T follicular helper cell (primary cell): Measurements from ENCODE around the gene RAPGEFL1.
"Not testable (repeated sequence)": the region's sequence is repeated elsewhere in the genome, so short reads cannot be mapped to it uniquely, and the experiment has no call there.

ENCODE experiments used
- DNase-seq: peaks from one replicate; pipeline ENCODE4 v3.0.0-alpha.2; 2020; ENCODE audit warnings: low read depth

The RAPGEFL1 gene

DNA sequence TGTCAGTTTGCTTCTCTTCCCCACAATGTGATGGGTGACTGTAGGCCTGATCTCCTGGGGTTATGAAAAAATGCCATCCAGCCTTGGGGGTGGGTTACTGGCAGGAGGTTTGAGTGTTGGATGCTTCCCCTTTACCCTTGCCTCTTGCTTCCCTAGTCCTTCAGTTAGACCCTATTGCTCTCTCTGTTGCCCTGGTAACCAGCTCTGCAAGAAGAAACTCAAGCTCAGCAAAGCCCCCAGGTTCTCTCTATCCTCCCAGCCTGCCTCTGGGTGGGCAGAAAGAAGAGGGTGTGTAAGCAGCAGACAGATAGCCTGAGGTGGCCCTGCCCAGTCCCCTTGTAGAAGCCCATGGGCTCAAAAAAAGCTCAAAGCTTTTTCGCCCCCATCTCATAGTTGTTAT is 2.8 kb upstream of the RAPGEFL1 start:
- no peak for DNase-seq

DNA sequence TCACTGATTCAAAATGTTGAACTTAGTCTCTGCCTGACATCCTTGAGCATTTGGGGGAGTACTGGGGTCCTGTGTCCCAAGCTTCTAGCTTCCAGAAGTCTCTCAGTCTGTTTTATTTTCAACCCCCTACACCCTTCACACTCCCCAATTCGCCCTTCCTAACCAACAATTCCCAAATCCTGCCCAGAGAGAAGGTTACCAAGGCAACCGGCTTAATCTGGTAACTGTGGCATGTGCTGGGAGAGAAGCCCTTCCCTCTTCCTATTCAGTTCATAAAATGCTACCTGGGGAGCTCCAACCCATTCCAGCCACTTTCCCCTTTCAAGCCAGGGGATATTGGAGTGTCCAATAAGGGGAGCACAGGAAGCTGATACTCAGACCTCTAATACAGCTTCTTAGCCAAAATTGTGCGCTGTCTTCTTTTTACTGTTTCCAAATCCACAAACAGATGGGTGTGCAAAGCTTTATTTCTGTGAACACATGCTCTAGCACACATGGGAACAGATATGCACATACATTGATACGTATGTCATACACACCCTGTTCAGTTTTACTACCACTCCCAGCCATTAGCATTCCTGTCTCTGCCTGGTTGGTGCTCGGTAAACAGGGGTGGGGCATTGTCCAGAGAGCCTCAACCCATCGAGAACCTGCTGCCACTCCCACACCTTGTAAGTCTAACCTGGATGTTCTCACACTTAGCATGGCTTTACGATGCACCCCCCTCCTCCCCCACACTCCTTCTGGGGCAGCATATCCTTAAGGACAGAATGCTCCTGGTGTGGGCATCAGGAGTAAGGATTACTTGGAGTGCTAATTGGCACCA is 1.1 kb upstream of the RAPGEFL1 start:
- no peak for DNase-seq

DNA sequence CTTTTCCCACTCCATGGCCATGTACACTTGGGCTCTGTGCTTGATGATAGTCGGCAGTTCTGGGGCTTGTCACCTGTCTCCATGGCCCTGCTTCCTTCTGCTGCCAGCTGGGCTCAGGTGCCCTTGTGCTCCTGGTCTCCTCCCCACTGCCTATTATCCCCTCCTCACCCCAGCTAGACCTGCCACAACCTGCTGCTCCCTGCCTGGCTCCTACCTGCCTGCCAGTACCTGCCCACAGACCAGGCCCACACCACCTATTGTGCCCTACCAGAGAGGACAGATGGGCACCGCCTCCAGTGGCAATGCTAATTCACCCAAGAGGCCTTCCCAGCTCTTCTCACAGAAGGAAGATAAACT is 538 bp upstream of the RAPGEFL1 start:
- no peak for DNase-seq

- no peak for DNase-seq
Measured at GRCh38 chr17:40178021-40178601, 841 bp downstream of the RAPGEFL1 start.

DNA sequence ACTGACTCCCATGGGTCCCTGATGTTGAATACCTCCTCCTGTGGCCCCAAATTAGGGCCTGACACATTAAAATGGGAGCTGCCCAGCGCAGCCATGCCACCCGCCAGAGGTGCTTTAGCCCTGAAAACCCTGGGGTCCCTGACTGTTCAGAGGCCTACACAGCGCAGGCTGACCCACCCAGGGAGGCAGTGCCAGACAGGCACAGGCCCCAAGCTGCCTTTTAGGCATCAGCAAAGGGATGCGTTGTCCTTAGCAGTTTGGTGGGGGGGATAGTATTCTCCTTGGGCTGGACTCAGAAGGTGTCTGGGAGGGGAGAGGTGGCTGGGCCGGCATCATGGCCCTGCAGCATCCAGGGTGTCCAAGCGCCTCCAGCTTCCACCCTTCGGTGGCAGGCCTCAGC is 1.4 kb downstream of the RAPGEFL1 start:
- DNase-seq: no peak

- DNase-seq: no peak
Measured at GRCh38 chr17:40179923-40180659, 2.8 kb downstream of the RAPGEFL1 start.

DNA sequence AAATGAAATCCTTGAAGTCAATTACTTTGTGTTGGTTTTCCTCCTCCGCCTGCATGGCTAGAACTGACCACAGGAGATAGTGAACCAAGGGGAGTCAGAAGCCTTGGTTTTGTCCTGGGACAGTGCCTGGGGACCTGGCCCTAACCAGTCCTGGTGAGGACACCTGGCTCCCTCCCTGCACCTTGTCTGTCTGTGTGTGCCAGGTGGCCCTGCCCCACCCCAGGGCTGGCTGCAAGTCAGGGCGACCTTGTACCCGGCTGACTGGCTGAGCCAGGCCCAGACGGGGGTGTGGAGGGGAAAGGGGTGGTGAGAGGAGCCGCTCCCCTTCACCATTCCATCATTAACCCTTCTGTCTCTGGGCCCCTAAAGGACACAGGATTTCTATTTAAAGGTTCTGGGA is 3.4 kb downstream of the RAPGEFL1 start:
- DNase-seq: no peak

DNA sequence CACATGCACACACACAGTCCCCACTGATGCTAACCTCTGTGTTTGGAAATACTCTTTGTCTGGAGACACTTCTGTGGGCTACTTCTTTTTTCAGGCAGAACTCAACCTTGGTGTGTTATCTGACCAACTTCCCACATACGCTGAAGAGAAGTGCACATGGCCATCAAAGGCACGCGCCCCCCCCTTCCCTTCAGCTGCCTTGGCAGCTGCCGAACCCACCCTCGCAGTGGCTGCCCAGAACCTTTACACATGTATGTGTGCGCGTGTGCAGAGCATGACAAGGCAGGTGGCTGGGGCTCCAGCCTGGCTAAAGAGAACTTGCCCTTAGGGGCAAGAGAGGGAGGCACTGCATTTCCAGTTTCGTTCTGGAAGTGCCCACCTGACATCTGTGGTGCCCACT is 3.9 kb downstream of the RAPGEFL1 start:
- DNase-seq: no peak

DNA sequence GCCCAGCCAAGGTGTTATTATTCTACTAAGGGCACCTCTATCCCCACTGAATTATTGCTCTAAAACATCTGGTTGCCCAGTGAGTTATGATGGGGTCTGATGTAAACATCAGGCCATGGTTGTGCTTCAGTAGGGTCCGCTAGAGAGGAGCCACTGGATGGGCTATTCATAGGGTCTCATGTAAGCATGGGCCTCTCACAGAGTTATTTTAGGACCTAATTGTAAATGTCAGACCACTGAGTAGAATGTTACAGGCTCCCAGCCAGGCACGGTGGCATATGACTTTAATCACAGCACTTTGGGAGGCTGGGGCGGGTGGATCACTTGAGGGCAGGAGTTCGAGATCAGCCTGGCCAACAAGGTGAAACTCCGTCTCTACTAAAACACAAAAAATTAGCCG is 5.3 kb downstream of the RAPGEFL1 start:
- DNase-seq: no peak

DNA sequence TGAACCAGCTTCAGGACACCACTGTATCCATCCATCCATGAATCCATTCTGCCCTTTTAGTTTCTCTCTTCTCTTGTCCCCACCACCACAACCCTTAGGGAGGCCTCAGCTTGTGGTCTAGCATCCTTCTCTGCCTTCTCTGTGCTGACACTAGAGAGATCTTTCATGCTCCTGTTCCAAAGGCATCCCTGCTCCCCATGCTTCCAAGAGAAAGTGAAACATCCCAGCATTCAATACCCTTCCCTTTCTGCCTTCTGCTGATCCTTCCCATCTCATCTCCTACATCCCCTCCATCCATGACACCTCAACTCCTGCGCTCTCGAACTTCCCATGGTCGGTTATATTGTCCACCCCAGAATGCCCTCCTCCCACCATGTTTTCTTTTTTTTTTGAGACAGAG is 10.0 kb downstream of the RAPGEFL1 start:
- DNase-seq: no peak

- DNase-seq: no peak
Measured at GRCh38 chr17:40188694-40189093, 11.4 kb downstream of the RAPGEFL1 start.

- DNase-seq: no peak
Measured at GRCh38 chr17:40190197-40191021, 13.1 kb downstream of the RAPGEFL1 start.

- peak; percentile 52 for DNase-seq
Measured at GRCh38 chr17:40191237-40192208, 14.3 kb downstream of the RAPGEFL1 start.

- DNase-seq: no peak
Measured at GRCh38 chr17:40192961-40193360, 15.7 kb downstream of the RAPGEFL1 start.

- no peak for DNase-seq
Measured at GRCh38 chr17:40194821-40195220, 17.6 kb downstream of the RAPGEFL1 start.

DNA sequence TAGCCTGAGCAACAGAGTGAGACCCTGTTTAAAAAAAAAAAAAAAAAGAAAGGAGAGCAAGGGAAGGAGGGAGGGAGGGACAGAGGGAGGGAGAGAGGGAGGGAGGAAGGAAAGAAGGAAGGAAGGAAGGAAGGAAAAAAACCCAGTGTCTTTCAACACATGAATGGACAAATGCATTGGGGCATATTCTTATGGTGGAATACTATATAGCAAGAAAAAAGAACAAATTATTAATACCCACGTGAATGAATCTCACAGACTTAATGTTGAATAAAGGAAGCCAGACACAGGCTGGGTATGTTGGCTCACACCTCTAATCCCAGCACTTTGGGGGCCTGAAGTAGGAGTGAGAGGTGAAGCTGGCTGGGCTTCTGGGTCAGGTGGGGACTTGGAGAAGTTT is 20.3 kb downstream of the RAPGEFL1 start:
- DNase-seq: no peak

DNA sequence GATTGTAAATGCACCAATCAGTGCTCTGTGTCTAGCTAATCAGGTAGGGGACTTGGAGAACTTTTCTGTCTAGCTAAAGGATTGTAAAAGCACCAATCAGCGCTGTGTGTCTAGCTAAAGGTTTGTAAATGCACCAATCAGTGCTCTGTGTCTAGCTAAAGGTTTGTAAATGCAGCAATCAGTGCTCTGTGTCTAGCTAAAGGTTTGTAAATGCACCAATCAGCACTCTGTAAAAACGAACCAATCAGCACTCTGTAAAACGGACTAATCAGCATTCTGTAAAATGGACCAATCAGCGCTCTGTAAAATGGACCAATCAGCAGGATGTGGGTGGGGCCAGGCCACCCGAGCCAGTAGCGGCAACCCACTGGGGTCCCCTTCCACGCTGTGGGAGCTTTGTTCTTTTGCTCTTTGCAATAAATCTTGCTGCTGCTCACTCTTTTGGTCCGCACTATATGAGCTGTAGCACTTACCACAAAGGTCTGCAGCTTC is 20.7 kb downstream of the RAPGEFL1 start:
- not testable (repeated sequence) for DNase-seq

GRCh38 chr17:40198576-40198975 is 21.3 kb downstream of the RAPGEFL1 start:
- DNase-seq: no peak

GRCh38 chr17:40203131-40203530 is 25.9 kb downstream of the RAPGEFL1 start:
- DNase-seq: no peak

- not testable (repeated sequence) for DNase-seq
Measured at GRCh38 chr17:40206193-40206592, 28.9 kb downstream of the RAPGEFL1 start.
